ENCODE data around the gene C18orf63.

C18orf63 gene

GRCh38 chr18:74377776-74378175, 62.1 kb downstream of the C18orf63 start:
- DNase-seq (ENCODE audit: low read depth) = no peak
- TF ChIP-seq CTCF (conservative IDR thresholded peaks at IDR 0.05; ENCODE audit: control insufficient read depth, insufficient read depth, low read depth, low read length) = no peak
- H3K4me3 ChIP-seq (ENCODE audit: control insufficient read depth, low read depth, low read length) = no peak overlapping the region

GRCh38 chr18:74378179-74378682, 62.6 kb downstream of the C18orf63 start:
- peak; percentile 72 for DNase-seq (ENCODE audit: low read depth)
- H3K4me3 ChIP-seq (ENCODE audit: control insufficient read depth, low read depth, low read length) = no peak overlapping the region

GRCh38 chr18:74380916-74381315, 65.3 kb downstream of the C18orf63 start:
- no peak for TF ChIP-seq CTCF (conservative IDR thresholded peaks at IDR 0.05; ENCODE audit: control insufficient read depth, insufficient read depth, low read depth, low read length)
- H3K4me3 ChIP-seq (ENCODE audit: control insufficient read depth, low read depth, low read length) = no peak overlapping the region

More at GRCh38 chr18:74378179-74378682, 62.6 kb downstream of the C18orf63 start:
- no peak for TF ChIP-seq CTCF (conservative IDR thresholded peaks at IDR 0.05; ENCODE audit: control insufficient read depth, insufficient read depth, low read depth, low read length)

GRCh38 chr18:74381621-74382295, 66.1 kb downstream of the C18orf63 start:
- no peak for TF ChIP-seq CTCF (conservative IDR thresholded peaks at IDR 0.05; ENCODE audit: control insufficient read depth, insufficient read depth, low read depth, low read length)

More at GRCh38 chr18:74380916-74381315, 65.3 kb downstream of the C18orf63 start:
- no peak for DNase-seq (ENCODE audit: low read depth)

GRCh38 chr18:74382481-74383017, 66.9 kb downstream of the C18orf63 start:
- no peak for TF ChIP-seq CTCF (conservative IDR thresholded peaks at IDR 0.05; ENCODE audit: control insufficient read depth, insufficient read depth, low read depth, low read length)
- H3K4me3 ChIP-seq (ENCODE audit: control insufficient read depth, low read depth, low read length) = no peak overlapping the region

More at GRCh38 chr18:74381621-74382295, 66.1 kb downstream of the C18orf63 start:
- no peak for DNase-seq (ENCODE audit: low read depth)
- H3K4me3 ChIP-seq (ENCODE audit: control insufficient read depth, low read depth, low read length) = no peak overlapping the region

GRCh38 chr18:74387383-74387782, 71.7 kb downstream of the C18orf63 start:
- TF ChIP-seq CTCF (conservative IDR thresholded peaks at IDR 0.05; ENCODE audit: control insufficient read depth, insufficient read depth, low read depth, low read length) = no peak
- peak; percentile 42 for DNase-seq (ENCODE audit: low read depth)
- H3K4me3 ChIP-seq (ENCODE audit: control insufficient read depth, low read depth, low read length) = no peak overlapping the region

More at GRCh38 chr18:74382481-74383017, 66.9 kb downstream of the C18orf63 start:
- no peak for DNase-seq (ENCODE audit: low read depth)

Measured in fibroblast of mammary gland (primary cell).